H1 (cell line): ENCODE results near the gene BMERB1. TPM values are rescaled to one million over a fixed set of nuclear protein-coding genes. Genes with fewer than 3 reads are reported as not detected.

Experiments used
- CTCF ChIA-PET: fragments of 300-600 bp; sonication (Branson Sonifier 250); formaldehyde crosslinking; loops from one replicate; lab custom pipeline; 2021; ENCODE audit not compliant: partially characterized antibody; lab: Charles Lee
- POLR2A ChIA-PET: fragments of 300-600 bp; sonication (Branson Sonifier 250); formaldehyde crosslinking; loops from one replicate; lab custom pipeline; 2021; ENCODE audit warnings: inconsistent platforms; ENCODE audit not compliant: partially characterized antibody; lab: Charles Lee
- DNase-seq, 2 experiments: peaks; one replicate each; pipeline versions ENCODE4 v3.0.0 to v3.0.0-alpha.2; 2010 to 2022; ENCODE audit warnings: low spot score in 2 of 2, low read depth in 1 of 2, mixed read lengths in 1 of 2
- FAIRE-seq: peaks from 2 replicates; lab custom pipeline; 2011; peaks lifted over from hg19 to GRCh38; lab: Jason Lieb, UNC
- H2AFZ ChIP-seq: 2 replicates; pipeline ENCODE4 v1.8.1; 2012; ENCODE audit warnings: low read length, inconsistent platforms
- H2AK5ac ChIP-seq: 2 replicates; pipeline ENCODE4 v1.6.1; 2013; ENCODE audit warnings: low read depth, low read length
- H2BK120ac ChIP-seq: replicated peaks from 2 replicates; pipeline ENCODE3; 2013; ENCODE audit warnings: low read depth, low read length, inconsistent platforms
- H2BK12ac ChIP-seq: 2 replicates; pipeline ENCODE4 v1.6.1; 2013; ENCODE audit warnings: low read depth, low read length
- H2BK15ac ChIP-seq: 2 replicates; pipeline ENCODE4 v1.6.1; 2013; ENCODE audit warnings: low read length
- H2BK20ac ChIP-seq: 2 replicates; pipeline ENCODE4 v1.6.1; 2013; ENCODE audit warnings: low read length
- H2BK5ac ChIP-seq: 2 replicates; pipeline ENCODE4 v1.6.1; 2013; ENCODE audit warnings: low read depth, low read length
- H3K14ac ChIP-seq: 2 replicates; pipeline ENCODE4 v1.6.1; 2013; ENCODE audit warnings: inconsistent platforms; ENCODE audit not compliant: insufficient read length
- H3K18ac ChIP-seq: 2 replicates; pipeline ENCODE4 v1.6.1; 2013; ENCODE audit warnings: low read length; ENCODE audit errors: extremely low read depth
- H3K23ac ChIP-seq: 2 replicates; pipeline ENCODE4 v1.6.1; 2013; ENCODE audit warnings: inconsistent platforms; ENCODE audit not compliant: insufficient read length
- H3K23me2 ChIP-seq: 2 replicates; pipeline ENCODE4 v1.6.1; 2013; ENCODE audit warnings: low read depth, low read length
- H3K27ac ChIP-seq: 2 replicates; pipeline ENCODE4 v1.6.1; 2011; ENCODE audit warnings: low read depth, low read length, inconsistent platforms
- H3K27me3 ChIP-seq, 4 experiments: replicated peaks in 1 of 4; 1 replicate in 1 of 4; 2 replicates in 3 of 4; pipeline versions ENCODE4 v1.6.1 to v1.8.1; 2011 to 2013; ENCODE audit warnings: low read length in 3 of 4, mild to moderate bottlenecking in 3 of 4, inconsistent platforms in 2 of 4, mixed read lengths in 2 of 4, moderate library complexity in 1 of 4; ENCODE audit not compliant: control insufficient read depth in 3 of 4, insufficient read depth in 3 of 4; ENCODE audit errors: extremely low read depth in 1 of 4
- H3K36me3 ChIP-seq, 4 experiments: 2 replicates each; pipeline versions ENCODE4 v1.6.1 to v1.8.1; 2011 to 2013; ENCODE audit warnings: mild to moderate bottlenecking in 4 of 4, low read length in 3 of 4, moderate library complexity in 2 of 4, control low read depth in 1 of 4, inconsistent platforms in 1 of 4; ENCODE audit not compliant: insufficient read depth in 4 of 4, control insufficient read depth in 2 of 4
- H3K4ac ChIP-seq: replicated peaks from 2 replicates; pipeline ENCODE3; 2013; ENCODE audit warnings: low read length, low read depth, mixed read lengths, inconsistent platforms; ENCODE audit not compliant: insufficient read length
- H3K4me1 ChIP-seq, 4 experiments: replicated peaks in 1 of 4; 1 replicate in 1 of 4; 2 replicates in 3 of 4; pipeline versions ENCODE4 v1.6.1 to v1.8.1; 2011 to 2013; ENCODE audit warnings: low read length in 3 of 4, inconsistent platforms in 2 of 4, mixed read lengths in 1 of 4; ENCODE audit not compliant: insufficient read depth in 4 of 4, control insufficient read depth in 3 of 4
- H3K4me2 ChIP-seq, 2 experiments: 2 replicates each; pipeline versions ENCODE4 v1.6.1 to v1.8.1; 2011 to 2013; ENCODE audit warnings: low read depth in 2 of 2, low read length in 2 of 2, control low read depth in 1 of 2, inconsistent platforms in 1 of 2, mild to moderate bottlenecking in 1 of 2; ENCODE audit not compliant: insufficient read depth in 1 of 2
- H3K4me3 ChIP-seq, 4 experiments: fragments of 200-600, 300-600 bp in 1 of 4; sonication (generic), shearing (Covaris generic), sonication (Bioruptor Twin) in 1 of 4; 2 replicates each; pipeline versions ENCODE4 v1.5.1 to v1.8.1; 2011 to 2016; ENCODE audit warnings: low read length in 4 of 4, low read depth in 3 of 4, control low read depth in 2 of 4, inconsistent platforms in 2 of 4, mild to moderate bottlenecking in 2 of 4, mixed read lengths in 1 of 4, moderate library complexity in 1 of 4; ENCODE audit not compliant: insufficient read depth in 2 of 4; ENCODE audit errors: extremely low read depth in 1 of 4
- H3K56ac ChIP-seq: replicated peaks from 2 replicates; pipeline ENCODE3; 2013; ENCODE audit warnings: low read depth, mild to moderate bottlenecking, mixed read lengths, low read length, inconsistent platforms; ENCODE audit not compliant: insufficient read length
- H3K79me1 ChIP-seq: 2 replicates; pipeline ENCODE4 v1.6.1; 2013; ENCODE audit warnings: low read depth, low read length, control low read depth
- H3K79me2 ChIP-seq, 2 experiments: 2 replicates each; pipeline versions ENCODE4 v1.6.1 to v1.8.1; 2012 to 2013; ENCODE audit warnings: low read length in 2 of 2, mild to moderate bottlenecking in 2 of 2, inconsistent platforms in 1 of 2; ENCODE audit not compliant: insufficient read depth in 2 of 2, control insufficient read depth in 1 of 2
- H3K9ac ChIP-seq, 4 experiments: replicated peaks in 1 of 4; 1 replicate in 1 of 4; 2 replicates in 3 of 4; pipeline versions ENCODE4 v1.6.1 to v1.8.1; 2011 to 2013; ENCODE audit warnings: low read depth in 3 of 4, low read length in 3 of 4, control low read depth in 2 of 4, mild to moderate bottlenecking in 2 of 4, moderate library complexity in 2 of 4, inconsistent platforms in 1 of 4; ENCODE audit errors: extremely low read depth in 1 of 4
- H3K9me3 ChIP-seq, 2 experiments: 2 replicates each; pipeline versions ENCODE4 v1.6.1 to v1.8.1; 2012 to 2013; ENCODE audit warnings: mild to moderate bottlenecking in 2 of 2, moderate library complexity in 2 of 2, control low read depth in 1 of 2, inconsistent platforms in 1 of 2, low read depth in 1 of 2, low read length in 1 of 2, mixed read lengths in 1 of 2; ENCODE audit not compliant: insufficient read depth in 2 of 2
- H4K20me1 ChIP-seq, 2 experiments: replicated peaks in 1 of 2; 2 replicates each; pipeline versions ENCODE3 to v1.8.1; 2011 to 2013; ENCODE audit warnings: inconsistent platforms in 2 of 2, low read length in 2 of 2, mild to moderate bottlenecking in 1 of 2; ENCODE audit not compliant: insufficient read depth in 2 of 2, control insufficient read depth in 1 of 2
- H4K5ac ChIP-seq: 2 replicates; pipeline ENCODE4 v1.6.1; 2013; ENCODE audit warnings: low read length, low read depth, mixed read lengths, inconsistent platforms; ENCODE audit not compliant: insufficient read length
- H4K8ac ChIP-seq: 2 replicates; pipeline ENCODE4 v1.8.0; 2013; ENCODE audit warnings: mild to moderate bottlenecking, moderate library complexity, low read length, inconsistent platforms; ENCODE audit not compliant: insufficient read depth; ENCODE audit errors: extremely low read depth
- H4K91ac ChIP-seq: replicated peaks from 2 replicates; pipeline ENCODE3; 2013; ENCODE audit warnings: low read length, mixed read lengths, inconsistent platforms; ENCODE audit not compliant: insufficient read length
- MAX ChIP-seq: IDR thresholded peaks from 2 replicates; pipeline ENCODE4 v1.6.1; 2012; ENCODE audit warnings: inconsistent platforms
- PHF8 ChIP-seq: fragments of 200-600 bp; sonication (generic); conservative IDR thresholded peaks from 2 replicates; pipeline ENCODE4 v1.7.1; 2012; ENCODE audit warnings: low read depth, mild to moderate bottlenecking, inconsistent platforms, low read length, moderate library complexity
- RBBP5 ChIP-seq: IDR thresholded peaks from 2 replicates; pipeline ENCODE4 v1.7.1; 2012; ENCODE audit warnings: low read depth, mild to moderate bottlenecking, inconsistent platforms, low read length, moderate library complexity, borderline replicate concordance
- SUZ12 ChIP-seq: fragments of 200-600 bp; sonication (generic); IDR thresholded peaks from 2 replicates; pipeline ENCODE4 v1.6.1; 2012; ENCODE audit warnings: mild to moderate bottlenecking, inconsistent platforms, low read length, moderate library complexity, mixed read lengths
- WGBS, 2 experiments: shearing (Covaris generic) in 1 of 2; methylation state at CpG; one replicate each; pipeline versions ENCODE4 v1.1.6 to v1.1.7; 2013 to 2015; ENCODE audit warnings: low lambda C conversion rate in 2 of 2, mixed read lengths in 2 of 2, inconsistent platforms in 1 of 2, low coverage in 1 of 2, missing lambda C conversion rate in 1 of 2; ENCODE audit not compliant: insufficient replicate concordance in 2 of 2, insufficient coverage in 1 of 2, insufficient read length in 1 of 2; ENCODE audit errors: extremely low coverage in 1 of 2, missing lambda C conversion rate in 1 of 2; 5-methylcytosine and 5-hydroxymethylcytosine counted together
- polyA plus RNA-seq, 7 experiments: library from polyadenylated mRNA; depleted of rRNA in 3 of 7; stranded (reverse) in 5 of 7; unstranded in 2 of 7; fragments of >200 nt in 5 of 7; fragments of 200-250 nt in 2 of 7; gene quantifications; 1 replicate in 5 of 7; 2 replicates in 1 of 7; 4 replicates in 1 of 7; pipeline versions ENCODE4 v1.2.1 to v1.2.3, GENCODE V29; 2011 to 2013; ENCODE audit warnings: missing spikeins in 2 of 7, mixed read lengths in 2 of 7
- total RNA-seq: library from RNA; stranded (reverse); fragmentation: NEBNext Ultra II Directional; extraction: Animal tissue kit (Norgen Biotek cat#: 25700); gene quantifications from 2 replicates; pipeline ENCODE4 v1.2.1, GENCODE V29; 2021

BMERB1 gene
- total and polyA plus RNA-seq, 2 of the 8 experiments (the other 6 are each of a cell fraction or from before 2014, with no cell fraction given), result 23.5 to 27.1 TPM

DNA sequence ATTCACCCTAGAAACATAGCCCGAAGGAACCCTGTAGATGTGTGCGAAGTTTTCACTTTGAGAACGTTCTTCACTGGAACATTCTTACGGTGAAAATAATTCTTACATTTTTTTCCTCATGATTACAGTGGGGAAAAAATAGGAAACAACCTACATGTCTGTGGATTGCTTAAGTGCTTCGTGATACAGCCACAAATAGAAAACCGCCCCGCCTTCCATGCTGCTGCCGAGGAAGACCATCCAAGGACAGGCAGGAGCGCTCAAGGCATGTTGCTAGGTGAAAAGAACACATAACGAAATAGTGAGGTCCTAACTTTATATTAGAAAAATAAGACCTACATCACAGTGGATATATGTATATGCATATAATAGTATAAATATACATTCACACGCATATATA lies 78.8 kb downstream of the BMERB1 start:
- ChIA-PET POLR2A (no interaction called here), CTCF (no interaction called here)
- no peak overlapping the region for H2BK12ac ChIP-seq
- H3K14ac ChIP-seq, result no peak overlapping the region
- H3K27me3 ChIP-seq, result no peaks in the 10 kb centered on the region
- H3K4me2 ChIP-seq, result no peak overlapping the region
- H3K56ac ChIP-seq, result no peak overlapping the region
- 0 out of 2 replicates have a peak, but pooled peaks cover 2% of the 10 kb centered on the region for H3K79me1 ChIP-seq
- no peak overlapping the region for H3K4me3 ChIP-seq
- H4K8ac ChIP-seq, result no peak overlapping the region
- H3K27ac ChIP-seq, result no peak overlapping the region
- H3K18ac ChIP-seq, result no peak overlapping the region
- DNase-seq (no peak), FAIRE-seq (no peak)
- no peak overlapping the region for H2BK15ac ChIP-seq
- H2BK120ac ChIP-seq, result no peak overlapping the region
- H3K9me3 ChIP-seq, result no peaks in the 10 kb centered on the region
- H4K5ac ChIP-seq, result no peak overlapping the region
- no peaks in the 10 kb centered on the region for H3K79me2 ChIP-seq
- no peak overlapping the region for H2AK5ac ChIP-seq
- H3K23ac ChIP-seq, result no peak overlapping the region
- no peak overlapping the region for H3K9ac ChIP-seq
- no peak overlapping the region for H2AFZ ChIP-seq
- H3K23me2 ChIP-seq, result peaks cover 4% of the 10 kb centered on the region
- H2BK5ac ChIP-seq, result no peak overlapping the region
- H3K4me1 ChIP-seq, result peaks cover 6 to 16% (median 13%) of the 10 kb centered on the region in 4 experiments; a peak in 6 of 7 replicates
- H4K20me1 ChIP-seq, result peaks cover 0 to 4% of the 10 kb centered on the region in 2 experiments
- no peak overlapping the region for H2BK20ac ChIP-seq
- H3K4ac ChIP-seq, result no peak overlapping the region
- H4K91ac ChIP-seq, result no peak overlapping the region
- 94% methylated on average over 11 of the region's 11 CpGs; no CpG with 5 or more reads in 1 of the 2 experiments for WGBS, 2 experiments
- H3K36me3 ChIP-seq, result no peaks in the 10 kb centered on the region; a peak in 1 of 8 replicates
- TF ChIP-seq MAX, result no peak
- TF ChIP-seq SUZ12, result no peak
- no peak for TF ChIP-seq RBBP5
- no peak for TF ChIP-seq PHF8
